Putamen (tissue), 1 donor: ENCODE results near the gene DPAGT1.
A peak's percentile ranks its signal among the peaks of the same experiment; 100 is the strongest.
"Not testable (repeated sequence)": the region's sequence is repeated elsewhere in the genome, so short reads cannot be mapped to it uniquely, and the experiment has no call there.

Experiments
- DNase-seq: peaks from one replicate; pipeline ENCODE4 v3.0.0-alpha.2; 2016; ENCODE audit warnings: low spot score

Gene DPAGT1

DNA sequence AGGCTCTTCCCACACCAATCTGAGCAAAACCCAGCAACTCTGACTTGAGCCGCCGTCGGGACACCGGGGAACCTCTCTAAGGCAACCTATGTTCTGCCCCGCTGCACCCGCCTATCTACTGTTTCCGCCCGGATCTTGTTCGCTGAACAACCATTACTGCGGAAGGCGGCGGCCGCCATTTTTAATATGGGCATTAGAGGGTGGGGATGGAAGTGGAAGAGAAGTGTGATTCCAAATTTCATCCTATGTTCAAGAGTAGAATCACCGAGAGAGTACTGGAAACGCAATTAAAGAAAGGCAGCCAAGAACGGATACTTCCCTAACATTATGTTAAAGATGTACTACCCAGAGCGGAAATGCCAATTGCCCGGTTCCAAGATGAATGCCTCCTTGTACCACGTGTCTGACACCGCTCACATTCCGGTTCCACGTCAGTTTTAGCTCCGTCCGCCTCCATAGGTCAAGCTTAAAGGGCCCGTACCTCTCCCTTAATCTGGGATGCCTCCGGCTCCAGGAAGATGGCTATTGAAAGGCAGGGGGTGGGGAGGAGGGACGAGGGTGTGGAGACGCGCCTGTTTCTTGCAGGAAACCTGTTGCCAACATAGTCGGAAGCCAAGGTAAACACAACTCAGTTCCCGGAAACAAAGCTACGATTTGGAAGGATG lies at the start of gene DPAGT1:
TSS of gene DPAGT1 (minus strand) at position 95 of the 665 bp plus-strand sequence. CDS start 198 bp downstream, outside the sequence.
- DNase-seq: peak; percentile 96

GRCh38 chr11:119149786-119150275 lies 48.2 kb upstream of the DPAGT1 start:
- DNase-seq: no peak

GRCh38 chr11:119149018-119149785 lies 47.5 kb upstream of the DPAGT1 start, which contains the start of gene ABCG4:
TSS of gene ABCG4 (plus strand) at chr11:119149052. CDS start at chr11:119149966, 914 bp downstream.
- no peak for DNase-seq

GRCh38 chr11:119148720-119149017 lies 47.0 kb upstream of the DPAGT1 start:
- no peak for DNase-seq

DNA sequence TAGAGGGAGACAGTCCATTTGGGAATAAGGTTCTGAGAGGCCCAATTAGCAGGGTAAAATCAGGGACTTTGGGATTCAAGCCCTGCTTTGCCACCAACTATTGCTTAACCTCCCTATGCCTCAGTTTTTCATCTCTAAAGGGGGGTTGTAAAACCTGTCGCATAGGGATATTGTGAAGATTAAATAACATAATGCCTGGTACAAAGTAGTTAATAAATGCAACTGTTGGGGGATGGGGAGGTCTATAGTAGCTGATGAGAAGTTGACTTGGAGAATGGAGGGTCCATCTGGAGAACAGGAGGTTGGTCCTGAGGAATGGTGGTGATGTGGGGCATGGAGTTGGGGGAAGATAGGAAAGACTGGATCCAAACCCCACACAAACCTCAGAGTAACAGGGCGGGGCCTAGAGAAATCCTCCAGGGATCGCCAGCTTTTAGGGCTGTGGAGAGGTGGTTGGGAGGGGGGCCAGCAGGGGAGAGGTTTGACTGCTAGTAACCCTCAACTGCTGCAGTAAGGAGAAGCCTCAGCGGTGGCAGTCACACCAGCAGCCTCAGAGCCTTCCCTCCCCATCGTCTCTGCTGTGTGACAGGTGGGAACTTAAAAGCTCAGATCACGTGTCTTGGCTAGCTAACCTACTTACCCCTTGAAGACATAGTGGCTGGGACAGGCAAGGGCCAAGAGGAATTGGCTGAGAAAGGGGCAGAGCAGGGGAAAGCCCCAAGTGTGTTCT lies 46.1 kb upstream of the DPAGT1 start:
- DNase-seq: no peak

DNA sequence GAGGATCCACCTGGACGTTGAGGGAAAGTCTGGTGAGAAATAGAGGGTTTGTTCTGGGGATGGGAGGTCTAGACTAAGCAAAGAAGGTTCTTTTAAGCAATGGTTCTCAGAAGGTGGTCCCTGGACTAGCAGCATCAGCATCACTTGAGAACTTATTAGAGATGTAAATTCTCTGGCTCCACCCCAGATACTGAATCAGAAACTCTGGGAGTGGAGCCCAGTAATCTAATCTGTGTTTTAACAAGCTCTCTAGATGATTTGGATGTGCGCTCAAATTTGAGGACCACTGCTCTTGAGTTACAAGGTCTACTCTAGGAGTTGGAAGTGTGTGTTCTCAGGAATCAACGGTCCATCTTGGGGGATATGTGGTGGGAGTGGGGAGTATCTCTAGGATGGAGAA lies 43.9 kb upstream of the DPAGT1 start:
- DNase-seq: no peak

DNA sequence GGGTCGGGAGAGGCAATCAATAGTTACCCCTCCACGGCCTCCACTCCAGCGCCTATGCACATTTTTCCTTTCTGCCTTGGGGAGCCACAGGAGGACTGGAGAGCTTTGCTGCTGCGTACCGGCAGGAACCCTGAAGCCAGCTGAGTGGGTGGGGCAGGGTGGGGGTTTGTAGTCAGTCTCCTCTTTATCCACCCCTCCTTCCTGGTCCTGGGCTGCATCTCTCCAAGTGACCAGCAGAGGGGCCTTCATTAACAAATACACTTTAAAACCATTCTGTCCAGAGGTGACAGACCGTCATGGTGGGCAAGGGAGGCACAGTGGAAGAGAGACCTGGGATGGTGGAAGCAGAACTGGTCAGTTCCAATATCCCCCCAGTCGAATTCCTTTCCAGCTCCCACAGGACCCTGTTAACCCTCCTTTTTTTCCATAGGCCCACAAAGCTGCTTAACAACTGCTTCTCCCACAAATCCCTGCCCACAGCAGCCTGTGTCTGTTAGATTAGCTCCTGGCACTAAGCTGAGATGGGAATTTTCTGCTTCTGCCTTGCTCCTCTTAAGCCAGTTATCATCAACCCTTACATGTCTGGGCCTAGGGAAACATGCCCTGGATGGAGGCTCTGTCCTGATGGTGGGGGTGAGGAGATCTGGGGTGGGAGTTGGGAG lies 43.3 kb upstream of the DPAGT1 start:
- no peak for DNase-seq

DNA sequence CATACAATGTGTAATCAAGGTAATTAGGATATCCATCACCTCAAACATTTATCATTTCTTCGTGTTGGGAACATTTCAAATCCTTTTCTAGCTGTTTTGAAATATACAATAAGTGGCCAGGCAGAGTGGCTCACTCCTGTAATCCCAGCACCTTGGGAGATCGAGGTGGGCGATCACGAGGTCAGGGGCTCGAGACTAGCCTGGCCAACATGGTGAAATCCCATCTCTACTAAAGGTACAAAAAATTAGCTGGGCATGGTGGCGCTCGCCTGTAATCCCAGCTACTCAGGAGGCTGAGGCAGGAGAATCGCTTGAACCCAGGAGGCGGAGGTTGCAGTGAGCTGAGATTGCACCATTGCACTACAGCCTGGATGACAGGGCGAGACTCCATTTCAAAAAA lies 37.6 kb upstream of the DPAGT1 start:
- not testable (repeated sequence) for DNase-seq

DNA sequence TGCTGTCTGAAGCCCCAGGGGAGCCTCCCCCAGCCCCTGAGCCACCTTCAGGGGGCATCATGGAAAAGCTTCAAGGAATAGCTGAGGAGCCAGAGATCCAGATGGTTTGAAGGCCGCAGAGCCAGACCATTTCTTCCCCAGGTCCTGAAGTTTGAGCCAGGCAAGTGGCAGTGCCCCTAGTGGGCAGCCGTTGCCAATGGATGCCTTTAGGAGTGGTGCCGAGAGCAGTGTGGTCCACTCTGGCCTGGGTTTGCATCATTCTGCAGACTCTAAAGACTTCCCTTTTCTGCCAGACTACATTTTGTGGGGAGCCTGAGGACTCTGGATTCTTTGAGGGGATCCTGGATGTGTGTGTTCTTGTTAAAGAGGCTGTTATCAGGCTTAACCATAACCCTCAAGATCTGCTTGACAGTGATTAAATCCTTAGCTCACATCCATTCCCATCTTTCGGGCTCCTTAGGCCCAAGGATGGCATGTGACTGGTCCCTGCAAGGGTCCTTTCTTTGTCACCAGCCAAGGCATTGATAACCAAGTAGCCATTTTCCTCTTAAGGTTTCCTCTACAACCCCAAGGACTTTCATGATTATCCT lies 32.8 kb upstream of the DPAGT1 start:
- DNase-seq: no peak

GRCh38 chr11:119130662-119131061 lies 29.0 kb upstream of the DPAGT1 start:
- no peak for DNase-seq

- DNase-seq: no peak
These were observed 25.1 kb upstream of the DPAGT1 start for GRCh38 chr11:119126675-119127268.

DNA sequence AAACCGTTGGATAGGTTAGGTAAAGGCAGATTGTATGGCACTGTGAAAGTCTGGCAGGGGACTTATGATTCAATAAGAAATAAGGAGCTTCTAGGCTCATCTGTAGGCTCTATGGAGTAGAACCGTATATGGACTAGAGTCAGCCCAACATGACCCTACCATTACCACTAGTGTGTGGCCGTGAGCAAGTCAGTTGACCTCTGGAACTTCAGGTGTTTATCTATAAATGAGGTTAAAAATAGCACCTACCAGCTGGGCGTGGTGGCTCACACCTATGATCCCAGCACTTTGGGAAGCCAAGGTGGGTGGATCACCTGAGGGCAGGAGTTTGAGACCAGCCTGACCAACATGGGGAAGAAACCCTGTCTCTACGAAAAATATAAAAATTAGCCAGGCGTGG lies 24.2 kb upstream of the DPAGT1 start:
- DNase-seq: no peak

- no peak for DNase-seq
These were observed 20.1 kb upstream of the DPAGT1 start for GRCh38 chr11:119121811-119122124.

- DNase-seq: peak; percentile 99
These were observed 19.6 kb upstream of the DPAGT1 start, which contains the start of gene HINFP for GRCh38 chr11:119121008-119121810. TSS of gene HINFP (plus strand) at chr11:119121580. CDS start at chr11:119126945, 5,365 bp downstream.

- DNase-seq: no peak
These were observed 19.0 kb upstream of the DPAGT1 start for GRCh38 chr11:119120639-119121007.

DNA sequence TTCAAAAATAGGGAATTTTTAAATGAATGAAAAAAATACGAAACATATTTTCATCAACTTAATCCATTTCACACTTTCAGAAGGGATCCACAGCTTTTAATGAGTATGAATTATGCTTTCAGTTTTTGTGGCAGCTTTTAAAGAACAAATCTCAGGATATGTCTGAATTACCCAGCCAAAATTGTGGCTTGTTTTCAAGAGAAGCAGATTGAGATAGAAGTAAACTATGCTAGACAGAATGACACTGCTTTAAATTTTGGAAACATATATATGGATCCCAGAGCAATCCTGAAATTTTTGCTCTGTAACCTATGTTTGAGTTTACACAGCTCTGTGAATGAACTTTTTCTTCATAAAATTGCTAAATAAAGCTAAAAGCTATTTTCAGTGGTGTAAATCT lies 17.3 kb upstream of the DPAGT1 start:
- no peak for DNase-seq

DNA sequence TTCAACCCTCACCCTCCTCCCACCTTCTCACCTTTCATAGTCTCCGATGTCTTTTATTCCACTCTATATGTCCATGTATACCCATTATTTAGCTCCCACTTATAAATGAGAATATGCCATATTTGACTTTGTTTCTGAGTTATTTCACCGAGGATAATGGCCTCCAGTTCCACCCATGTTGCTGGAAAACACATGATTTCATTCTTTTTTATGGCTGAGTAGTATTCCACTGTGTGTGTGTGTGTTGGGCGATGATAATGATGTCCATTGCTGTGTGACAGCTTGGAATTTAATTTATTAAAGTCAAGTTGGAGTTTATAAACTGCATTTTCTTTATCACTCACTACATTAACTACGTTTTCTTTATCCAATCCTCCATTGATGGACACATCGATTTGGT lies 16.6 kb upstream of the DPAGT1 start:
- no peak for DNase-seq

DNA sequence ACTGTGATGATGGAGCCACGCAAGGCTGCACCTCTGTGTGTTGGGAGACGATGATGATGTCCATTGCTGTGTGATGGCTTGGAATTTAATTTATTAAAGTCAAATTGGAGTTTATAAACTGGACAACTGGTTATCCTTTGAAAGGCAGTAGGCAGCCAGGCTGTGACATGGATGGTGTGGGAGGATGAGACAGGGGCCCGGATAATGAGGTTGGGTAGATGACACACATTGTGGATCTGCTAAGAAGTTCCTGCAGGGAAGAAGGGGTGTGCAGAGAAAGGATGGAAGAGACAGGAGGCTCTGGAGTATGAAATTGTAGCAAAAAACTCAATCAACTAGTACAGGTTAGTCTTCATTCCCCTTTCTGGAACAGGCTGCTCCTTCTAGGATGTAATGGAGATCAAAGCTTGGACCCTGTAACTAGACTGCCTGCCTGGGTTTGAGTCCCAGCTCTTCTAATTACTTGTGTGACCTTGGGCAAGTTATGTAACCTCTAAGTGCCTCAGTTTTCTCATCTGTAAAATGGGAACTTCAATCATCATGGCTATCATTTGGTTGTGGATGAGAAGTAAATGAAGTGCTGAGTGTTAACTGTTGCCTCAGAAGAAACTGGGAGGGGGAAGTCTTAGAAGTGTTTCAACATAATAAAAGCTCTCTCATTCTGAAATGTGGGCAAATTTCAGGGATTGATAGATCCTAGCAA lies 15.5 kb upstream of the DPAGT1 start:
- no peak for DNase-seq

DNA sequence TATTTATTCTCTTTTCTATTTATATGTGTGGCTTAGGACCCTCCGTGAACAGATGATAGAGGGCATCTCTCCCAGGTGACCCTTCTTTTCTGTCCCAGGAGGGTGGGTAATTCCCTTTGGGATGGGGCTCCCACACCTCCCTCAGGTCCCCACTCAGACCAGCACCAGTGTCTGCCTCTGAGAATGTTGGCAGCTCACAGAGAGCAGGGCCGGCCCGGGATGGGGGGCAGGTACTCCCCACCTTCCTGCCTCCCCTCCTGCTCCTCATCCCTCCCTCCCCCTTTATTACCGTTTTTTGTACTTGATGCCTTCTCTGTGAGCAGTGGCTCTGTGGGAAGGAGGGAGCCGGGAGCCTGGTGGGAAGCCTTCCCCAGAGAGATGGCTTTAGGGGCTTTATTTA lies 14.9 kb upstream of the DPAGT1 start:
- no peak for DNase-seq

- no peak for DNase-seq
These were observed 14.6 kb upstream of the DPAGT1 start for GRCh38 chr11:119116235-119116594.
